DND-41 (cell line): Measurements from ENCODE around the gene SLC24A3.

Experiments used
- EZH2 ChIP-seq: IDR thresholded peaks from 3 replicates; pipeline ENCODE4 v1.6.1; 2012; ENCODE audit warnings: borderline replicate concordance, low read depth, mild to moderate bottlenecking, moderate library complexity, low read length, inconsistent platforms; ENCODE audit not compliant: severe bottlenecking
- TF ChIP-seq, protein P1 (sequence below): IDR thresholded peaks from 2 replicates; pipeline ENCODE4 v1.5.1; 2012; ENCODE audit warnings: borderline replicate concordance, low read length, moderate library complexity, mild to moderate bottlenecking; ENCODE audit not compliant: poor library complexity, severe bottlenecking; ENCODE audit errors: extremely low read depth

DNA sequence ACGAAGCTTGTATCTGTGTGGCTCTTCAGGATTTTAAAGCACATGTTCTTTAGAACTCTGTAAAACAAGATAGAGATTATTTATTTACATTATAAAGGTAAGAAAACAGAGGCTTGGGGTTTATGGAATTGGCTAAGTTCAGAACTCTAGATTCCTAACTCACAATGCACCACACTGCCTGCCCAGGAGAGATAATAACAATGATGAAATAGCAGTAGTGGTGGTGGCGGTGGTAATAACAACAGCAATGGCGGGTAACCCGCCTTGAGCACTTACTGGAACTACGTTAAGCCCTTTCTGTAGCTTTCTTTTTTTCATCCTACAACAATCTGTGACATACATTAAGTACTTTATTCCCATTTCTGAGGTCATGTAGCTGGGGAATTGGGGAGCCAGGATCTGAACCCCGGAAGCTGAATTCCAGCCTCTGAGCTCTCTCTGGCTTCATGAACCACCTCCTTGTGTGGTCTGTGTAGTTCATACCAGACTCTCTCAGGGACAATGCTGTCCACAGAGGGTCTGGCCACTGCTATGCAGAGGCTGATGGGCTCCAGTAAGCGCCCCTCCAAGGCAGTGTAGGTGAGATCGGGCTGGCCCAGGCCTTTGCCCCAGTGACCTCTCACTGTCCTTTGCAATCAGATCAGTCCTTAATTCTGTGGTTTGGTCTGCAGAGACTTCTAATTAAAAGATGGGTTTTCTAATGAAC, 260.9 kb downstream of the SLC24A3 start:
- TF ChIP-seq, protein P1, sequence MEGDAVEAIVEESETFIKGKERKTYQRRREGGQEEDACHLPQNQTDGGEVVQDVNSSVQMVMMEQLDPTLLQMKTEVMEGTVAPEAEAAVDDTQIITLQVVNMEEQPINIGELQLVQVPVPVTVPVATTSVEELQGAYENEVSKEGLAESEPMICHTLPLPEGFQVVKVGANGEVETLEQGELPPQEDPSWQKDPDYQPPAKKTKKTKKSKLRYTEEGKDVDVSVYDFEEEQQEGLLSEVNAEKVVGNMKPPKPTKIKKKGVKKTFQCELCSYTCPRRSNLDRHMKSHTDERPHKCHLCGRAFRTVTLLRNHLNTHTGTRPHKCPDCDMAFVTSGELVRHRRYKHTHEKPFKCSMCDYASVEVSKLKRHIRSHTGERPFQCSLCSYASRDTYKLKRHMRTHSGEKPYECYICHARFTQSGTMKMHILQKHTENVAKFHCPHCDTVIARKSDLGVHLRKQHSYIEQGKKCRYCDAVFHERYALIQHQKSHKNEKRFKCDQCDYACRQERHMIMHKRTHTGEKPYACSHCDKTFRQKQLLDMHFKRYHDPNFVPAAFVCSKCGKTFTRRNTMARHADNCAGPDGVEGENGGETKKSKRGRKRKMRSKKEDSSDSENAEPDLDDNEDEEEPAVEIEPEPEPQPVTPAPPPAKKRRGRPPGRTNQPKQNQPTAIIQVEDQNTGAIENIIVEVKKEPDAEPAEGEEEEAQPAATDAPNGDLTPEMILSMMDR: no peak
- TF ChIP-seq EZH2: no peak
